Omental fat pad (tissue), 4 donors: ENCODE data around the gene METTL2B. TPM values are rescaled to one million over a fixed set of nuclear protein-coding genes. Genes with fewer than 3 reads are reported as not detected.

Experiments
- ATAC-seq: fragments of 150-250 bp; one replicate; pipeline ENCODE4 v1.9.1; 2016; ENCODE audit warnings: mild to moderate bottlenecking, moderate library complexity; ENCODE audit not compliant: low FRiP score
- DNase-seq: peaks from one replicate; pipeline ENCODE4 v3.0.0-alpha.2; 2019; ENCODE audit warnings: low spot score
- CTCF ChIP-seq, 3 donors: fragments of 450-650 bp; IDR thresholded peaks; one replicate each; pipeline ENCODE4 v1.5.1; 2016 to 2017; ENCODE audit warnings: antibody characterized with exemption in 3 of 3, mild to moderate bottlenecking in 3 of 3, moderate library complexity in 2 of 3
- total RNA-seq, 4 donors: library from RNA; depleted of rRNA; stranded (reverse); fragments of >200 nt; gene quantifications; one replicate each; pipeline ENCODE4 v1.1.0, GENCODE V29; 2016

The METTL2B gene
- total RNA-seq, 4 donors from 2014 or later, result 19.9 to 32.2 (median 25.9) TPM

DNA sequence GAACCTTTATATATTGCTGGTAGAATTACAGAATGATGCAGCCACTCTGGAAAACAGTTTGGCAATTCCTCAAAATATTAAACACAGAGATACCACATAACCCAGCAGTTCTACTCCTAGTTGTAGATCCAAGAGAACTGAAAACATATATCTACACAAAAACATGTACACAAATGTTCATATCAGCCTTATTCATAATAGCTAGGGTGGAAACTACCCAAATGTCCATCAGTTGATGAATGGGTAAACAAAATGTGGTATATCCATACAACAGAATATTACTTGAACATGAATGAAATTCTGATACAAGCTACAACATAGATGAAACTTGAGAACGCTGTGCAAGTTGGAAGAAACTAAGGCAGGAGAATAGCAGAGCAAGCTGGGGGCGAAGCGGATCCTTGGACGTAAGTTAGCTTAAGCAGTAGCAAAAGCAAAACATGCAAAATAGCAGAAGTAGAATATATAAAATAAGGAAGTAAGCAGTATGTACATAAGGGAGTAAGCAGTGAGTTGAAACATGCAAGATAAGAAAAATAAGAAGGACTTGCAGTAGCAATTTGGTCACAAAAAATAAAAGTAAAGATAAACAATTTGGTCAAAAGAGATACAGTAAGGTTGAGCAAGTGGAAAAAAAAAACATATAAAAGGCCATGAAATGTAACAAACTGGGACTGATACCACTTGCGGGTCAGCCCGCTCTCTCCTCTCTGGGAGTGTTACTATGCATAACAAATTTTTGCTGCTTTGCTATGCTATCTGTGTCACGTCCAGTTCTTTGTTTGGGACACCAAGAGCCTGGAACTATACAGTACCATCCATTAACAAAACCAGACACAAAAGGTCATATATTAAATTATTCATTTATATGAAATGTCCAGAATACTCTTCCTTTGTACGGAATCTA, 38.9 kb upstream of the METTL2B start:
- ATAC-seq (no peak), DNase-seq (no peak)
- TF ChIP-seq CTCF (IDR thresholded peaks at IDR 0.05), result no peak

DNA sequence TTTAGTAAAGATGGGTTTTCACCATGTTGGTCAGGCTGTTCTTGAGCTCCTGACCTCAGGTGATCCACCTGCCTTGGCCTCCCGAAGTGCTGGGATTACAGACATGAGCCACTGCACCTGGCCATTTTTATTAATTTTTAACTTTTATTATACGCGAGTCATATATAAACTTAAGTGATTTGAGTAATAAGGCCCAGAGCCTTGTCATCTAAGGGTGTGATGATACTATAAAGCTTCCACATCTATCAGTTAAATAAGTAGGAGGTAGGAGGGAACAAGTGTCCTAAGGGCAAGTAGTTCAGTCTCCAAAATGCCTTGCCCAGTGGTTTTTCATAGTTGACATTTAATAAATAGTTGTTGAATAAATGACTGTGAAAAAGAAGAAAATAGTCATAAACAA, 34.2 kb upstream of the METTL2B start:
- ATAC-seq (no peak), DNase-seq (no peak)
- no peak for TF ChIP-seq CTCF (IDR thresholded peaks at IDR 0.05)

DNA sequence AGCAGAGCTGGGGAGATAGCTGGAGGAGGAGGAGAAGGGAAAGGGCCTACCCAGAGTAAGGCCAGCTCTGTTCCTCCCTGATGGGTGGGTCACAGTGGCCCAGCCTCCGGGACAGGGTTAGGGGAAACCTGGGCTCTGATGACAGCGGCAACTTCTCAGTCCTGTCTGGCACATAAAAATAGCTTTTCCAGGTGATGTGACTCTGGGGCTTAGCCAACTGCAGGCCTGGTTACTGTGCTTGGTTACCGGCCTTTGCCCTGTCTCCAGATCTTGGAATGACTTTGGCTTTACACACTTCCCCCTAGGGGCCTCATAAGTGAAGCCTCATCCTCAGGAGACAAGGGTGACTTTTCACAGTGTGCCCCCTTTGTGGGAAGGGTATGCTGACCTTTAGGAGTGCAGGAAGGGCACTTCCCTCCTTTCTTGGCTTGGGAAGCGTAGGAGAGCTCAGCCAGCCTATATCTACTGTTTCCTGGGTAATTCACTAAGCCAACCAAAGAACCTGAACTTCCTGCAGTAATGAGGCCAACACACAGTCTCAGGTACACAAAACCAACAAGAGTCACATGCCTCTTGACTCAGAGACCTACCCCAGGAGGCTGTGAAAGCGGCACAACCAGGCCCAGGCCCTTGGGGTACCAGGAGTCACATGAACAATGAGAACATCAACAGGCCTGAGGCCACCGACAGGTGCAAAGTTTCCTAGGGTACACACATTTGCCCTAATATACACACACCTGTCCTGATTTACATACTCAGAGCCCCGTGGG, 32.5 kb upstream of the METTL2B start:
- no peak for TF ChIP-seq CTCF (IDR thresholded peaks at IDR 0.05)
- DNase-seq, result no peak
- no peak for ATAC-seq

DNA sequence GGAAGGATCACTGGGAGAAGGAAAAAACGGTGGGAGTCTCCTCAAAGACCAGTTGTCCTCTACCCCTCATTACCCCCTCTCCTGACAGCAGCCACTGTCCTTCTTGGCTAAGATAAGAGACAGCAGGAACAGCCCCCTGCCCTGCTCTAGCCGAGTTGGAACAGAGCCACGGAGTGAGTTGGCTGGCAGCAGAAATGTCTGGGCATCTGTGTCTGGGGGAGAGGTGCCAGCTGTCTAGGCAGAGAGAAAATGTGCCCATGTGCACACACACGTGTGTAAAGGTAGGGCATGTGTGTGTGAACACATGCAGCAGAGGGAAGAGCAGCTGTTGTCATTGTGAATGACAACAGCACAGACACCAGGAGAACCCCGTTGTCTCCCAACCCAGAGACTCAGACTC, 30.2 kb upstream of the METTL2B start:
- no peak for TF ChIP-seq CTCF (IDR thresholded peaks at IDR 0.05)
- no peak for DNase-seq
- ATAC-seq, result no peak

DNA sequence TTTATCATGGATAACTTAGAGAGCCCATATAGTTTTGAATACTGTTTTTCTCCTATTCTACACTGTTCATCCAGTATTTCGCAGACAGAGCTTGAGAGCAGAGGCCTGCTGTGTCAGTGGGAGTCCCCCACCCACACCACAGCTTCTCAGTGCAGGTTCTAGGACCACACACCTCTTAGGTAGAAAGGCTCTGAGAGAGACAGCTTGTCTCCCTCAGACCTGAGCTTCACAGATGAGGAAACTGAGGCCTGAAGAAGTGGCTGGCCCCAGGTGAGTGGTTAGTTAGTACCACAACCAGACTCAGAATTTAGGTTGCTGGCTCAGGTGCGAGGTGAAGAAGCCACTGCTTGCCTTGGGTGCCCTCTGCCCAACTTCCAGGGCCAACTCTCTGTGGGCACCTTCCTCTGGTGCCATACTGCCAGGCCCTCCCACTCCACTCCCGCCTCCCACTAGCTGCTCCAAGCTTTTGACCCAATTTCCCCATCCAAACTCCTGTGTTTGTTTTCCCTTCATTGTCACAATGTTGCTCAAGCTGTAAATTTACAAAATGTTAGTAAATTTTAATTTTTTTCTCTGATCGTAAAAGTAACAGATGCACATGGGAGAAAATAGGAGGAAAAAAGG, 28.5 kb upstream of the METTL2B start:
- no peak for DNase-seq
- no peak for TF ChIP-seq CTCF (IDR thresholded peaks at IDR 0.05)
- ATAC-seq, result no peak

- ATAC-seq (no peak), DNase-seq (no peak)
- TF ChIP-seq CTCF (IDR thresholded peaks at IDR 0.05), result no peak
These were observed 27.7 kb upstream of the METTL2B start for GRCh38 chr7:128448751-128449302.
